Heart left ventricle (tissue), 16 donors: ENCODE results near the gene PCBP3. TPM values are rescaled to one million over a fixed set of nuclear protein-coding genes. Genes with fewer than 3 reads are reported as not detected.

Source experiments
- ATAC-seq, 4 donors: fragments of 200-7000 bp; cut with Tn5 transposase; one replicate each; pipeline ENCODE4 v1.9.1; 2020 to 2022; ENCODE audit warnings: moderate library complexity in 4 of 4, mild to moderate bottlenecking in 3 of 4, moderate number of reproducible peaks in 1 of 4
- DNase-seq, 5 donors: peaks; one replicate each; pipeline ENCODE4 v3.0.0-alpha.2; 2020
- H3K27ac ChIP-seq, 12 donors: fragments of 200-600 bp; sonication (generic) in 4 of 12; one replicate each; pipeline versions ENCODE4 v1.5.0 to v1.8.0; 2016 to 2022; ENCODE audit warnings: mild to moderate bottlenecking in 2 of 12
- H3K27me3 ChIP-seq, 9 donors: fragments of 200-600 bp; sonication (generic) in 2 of 9; one replicate each; pipeline versions ENCODE4 v1.5.1 to v1.8.0; 2016 to 2022; ENCODE audit warnings: mild to moderate bottlenecking in 3 of 9
- H3K36me3 ChIP-seq, 9 donors: fragments of 200-600 bp; sonication (generic) in 2 of 9; one replicate each; pipeline versions ENCODE4 v1.5.0 to v1.8.0; 2018 to 2022; ENCODE audit warnings: mild to moderate bottlenecking in 2 of 9
- H3K4me1 ChIP-seq, 12 donors: fragments of 200-600 bp; sonication (generic) in 4 of 12; one replicate each; pipeline versions ENCODE4 v1.5.0 to v1.8.0; 2016 to 2022; ENCODE audit warnings: mild to moderate bottlenecking in 3 of 12
- H3K4me3 ChIP-seq, 12 donors: fragments of 200-600 bp; sonication (generic) in 4 of 12; one replicate each; pipeline versions ENCODE4 v1.5.0 to v1.8.0; 2017 to 2022; ENCODE audit warnings: mild to moderate bottlenecking in 9 of 12, moderate library complexity in 4 of 12
- H3K9me3 ChIP-seq, 12 donors: fragments of 200-600 bp; sonication (generic) in 4 of 12; one replicate each; pipeline versions ENCODE4 v1.5.0 to v1.8.0; 2016 to 2022; ENCODE audit warnings: mild to moderate bottlenecking in 1 of 12
- CTCF ChIP-seq, 12 donors: fragments of 200-600 bp; sonication (generic) in 4 of 12; IDR thresholded peaks; one replicate each; pipeline versions ENCODE4 v1.5.0 to v1.8.0; 2018 to 2022; ENCODE audit warnings: antibody characterized with exemption in 12 of 12, mild to moderate bottlenecking in 5 of 12
- POLR2A ChIP-seq, 2 donors: fragments of 450-650 bp; IDR thresholded peaks; one replicate each; pipeline ENCODE4 v1.6.1; 2017; ENCODE audit warnings: antibody characterized with exemption in 2 of 2, mild to moderate bottlenecking in 2 of 2, moderate library complexity in 2 of 2
- WGBS, 4 donors: extraction: QIAGEN DNeasy Blood & Tissue Kit in 2 of 4; methylation state at CpG; one replicate each; pipeline versions ENCODE4 v1.1.5 to v1.1.7; 2013 to 2018; 5-methylcytosine and 5-hydroxymethylcytosine counted together
- intact Hi-C, 10 donors: fragments of 100-400 bp; cut with DNase I; formaldehyde crosslinking; loops; one replicate each; pipeline versions ENCODE4 v1.11.1 to v1.14.2; 2022
- polyA plus RNA-seq, 2 donors: library from polyadenylated mRNA; stranded (reverse); fragments of 200-250 nt; gene quantifications; one replicate each; pipeline ENCODE4 v1.2.3, GENCODE V29; 2013
- total RNA-seq, 9 donors: library from RNA; depleted of rRNA in 2 of 9; stranded (reverse); fragments of >200 nt in 2 of 9; fragmentation: NEBNext Ultra II Directional in 3 of 9; extraction: Animal tissue kit (Norgen Biotek cat#: 25700) in 3 of 9; gene quantifications; one replicate each; pipeline versions ENCODE4 v1.1.0 to v1.2.4, GENCODE V29; 2016 to 2023
- donor health status: ischemic (EF 13 %, LVEDD 7.1; RV severe dilation, severe dysfunction).
- donor health status: healthy with polysubstance abuse.
- donor health status: DM: no; HTN: yes; CAD: no.
- donor health status: DM: no; HTN: no; CAD: no.
- donor health status: ischemic (EF 25% LVEDD 6.9; RV normal size, moderate dysfunction).
- donor health status: ischemic (EF 25% LVEDD 5.7; RV mildly dilated, moderate dysfunction).
- donor health status: healthy.
- donor health status: DM: yes; HTN: yes; CAD: no.
- donor health status: ischemic (EF 35%, LVEDD 5.7; RV mildly dilated, moderate dysfunction).
- donor health status: nonischemic (EF 11% LVEDD 7.7; RV severe dilation, severe dysfunction).
- donor health status: DM: yes; HTN: yes; CAD: no.
- donor health status: PGD.
- donor health status: ischemic (EF 29% LVEDD 5.4; RV normal size, mild dysfunction).
- donor health status: nonischemic (EF 23%, LVEDD 6.1; RV moderate dilation, normal function).

The PCBP3 gene
- total and polyA plus RNA-seq, 11 donors: 0.72 to 11.4 (median 2.5) TPM; not detected in 1

- 83 to 90% (median 85%) methylated on average over 21 to 22 of the region's 22 CpGs for WGBS, 4 donors
- no peak for ATAC-seq
- Histone ChIP-seq H3K4me3 (no peak overlapping the region), H3K27me3 (peaks cover 0 to 3% (median 0%) of the 10 kb centered on the region in 9 donors), H3K27ac (no peak overlapping the region), H3K36me3 (no peaks in the 10 kb centered on the region), H3K4me1 (no peaks in the 10 kb centered on the region), H3K9me3 (no peaks in the 10 kb centered on the region)
- intact Hi-C loops: no loop called here
- TF ChIP-seq CTCF (IDR thresholded peaks at IDR 0.05) (no peak), POLR2A (IDR thresholded peaks at IDR 0.05) (no peak)
- no peak for DNase-seq
Observed at GRCh38 chr21:45868488-45868887, 225.0 kb downstream of the PCBP3 start.

- 74 to 87% (median 80%) methylated on average over 23 to 24 of the region's 24 CpGs for WGBS, 4 donors
- Histone ChIP-seq H3K4me1 (no peaks in the 10 kb centered on the region), H3K27ac (no peak overlapping the region), H3K9me3 (no peaks in the 10 kb centered on the region), H3K4me3 (no peak overlapping the region), H3K27me3 (peaks cover 0 to 3% (median 0%) of the 10 kb centered on the region in 9 donors), H3K36me3 (no peaks in the 10 kb centered on the region)
- no peak for TF ChIP-seq CTCF (IDR thresholded peaks at IDR 0.05)
- TF ChIP-seq POLR2A (IDR thresholded peaks at IDR 0.05): no peak
- DNase-seq (no peak), ATAC-seq (no peak)
- intact Hi-C loops: no loop called here
Observed at GRCh38 chr21:45869121-45870007, 225.8 kb downstream of the PCBP3 start.

- intact Hi-C loops: no loop called here
- 80 to 85% (median 82%) methylated on average over 12 of the region's 12 CpGs for WGBS, 4 donors
Observed at GRCh38 chr21:45870421-45870820, 226.9 kb downstream of the PCBP3 start.

More at GRCh38 chr21:45870421-45870820, 226.9 kb downstream of the PCBP3 start:
- ATAC-seq (no peak), DNase-seq (no peak)
- H3K9me3 ChIP-seq: no peaks in the 10 kb centered on the region
- no peaks in the 10 kb centered on the region for H3K4me1 ChIP-seq
- no peak for TF ChIP-seq POLR2A (IDR thresholded peaks at IDR 0.05)
- no peak for TF ChIP-seq CTCF (IDR thresholded peaks at IDR 0.05)
- H3K4me3 ChIP-seq: no peak overlapping the region
- H3K27ac ChIP-seq: no peak overlapping the region
- no peaks in the 10 kb centered on the region for H3K36me3 ChIP-seq
- H3K27me3 ChIP-seq: peaks cover 0 to 8% (median 0%) of the 10 kb centered on the region in 9 donors
